HCEC 1CT (cell line): Measurements from ENCODE around the gene COL9A2.
"Not testable (repeated sequence)": the region's sequence is repeated elsewhere in the genome, so short reads cannot be mapped to it uniquely, and the experiment has no call there.

Experiments
- DNase-seq: peaks from one replicate; pipeline ENCODE4 v3.0.0-alpha.2; 2017

COL9A2 gene

GRCh38 chr1:40316595-40317393 is at the start of gene COL9A2:
Gene COL9A2 (minus strand): TSS chr1:40317286. CDS start chr1:40317197, 89 bp downstream.
- no peak for DNase-seq

GRCh38 chr1:40363721-40364120 is 46.6 kb upstream of the COL9A2 start:
- DNase-seq = no peak

- peak; percentile 29 for DNase-seq
Measured at GRCh38 chr1:40362699-40363098, 45.6 kb upstream of the COL9A2 start.

GRCh38 chr1:40362199-40362598 is 45.1 kb upstream of the COL9A2 start:
- DNase-seq = no peak

- DNase-seq = no peak
Measured at GRCh38 chr1:40361637-40362036, 44.6 kb upstream of the COL9A2 start.

- no peak for DNase-seq
Measured at GRCh38 chr1:40361201-40361600, 44.1 kb upstream of the COL9A2 start.

- no peak for DNase-seq
Measured at GRCh38 chr1:40360631-40361030, 43.5 kb upstream of the COL9A2 start.

- DNase-seq = no peak
Measured at GRCh38 chr1:40357625-40358024, 40.5 kb upstream of the COL9A2 start.

GRCh38 chr1:40353082-40353481 is 36.0 kb upstream of the COL9A2 start:
- no peak for DNase-seq

GRCh38 chr1:40352126-40352525 is 35.0 kb upstream of the COL9A2 start:
- no peak for DNase-seq

GRCh38 chr1:40351124-40351523 is 34.0 kb upstream of the COL9A2 start:
- no peak for DNase-seq

- DNase-seq = no peak
Measured at GRCh38 chr1:40350391-40350790, 33.3 kb upstream of the COL9A2 start.

- peak; percentile 40 for DNase-seq
Measured at GRCh38 chr1:40344597-40344996, 27.5 kb upstream of the COL9A2 start.

- not testable (repeated sequence) for DNase-seq
Measured at GRCh38 chr1:40342381-40342717, 25.3 kb upstream of the COL9A2 start.

GRCh38 chr1:40341491-40342380 is 24.6 kb upstream of the COL9A2 start:
- DNase-seq = peak; percentile 3

- no peak for DNase-seq
Measured at GRCh38 chr1:40339420-40340323, 22.6 kb upstream of the COL9A2 start.

GRCh38 chr1:40338745-40339419 is 21.8 kb upstream of the COL9A2 start:
- peak; percentile 57 for DNase-seq

GRCh38 chr1:40337443-40337842 is 20.4 kb upstream of the COL9A2 start:
- no peak for DNase-seq

- DNase-seq = no peak
Measured at GRCh38 chr1:40332695-40333094, 15.6 kb upstream of the COL9A2 start.

- DNase-seq = not testable (repeated sequence)
Measured at GRCh38 chr1:40331403-40331802, 14.3 kb upstream of the COL9A2 start.

GRCh38 chr1:40318970-40319621 is 2.0 kb upstream of the COL9A2 start:
- DNase-seq = no peak

- no peak for DNase-seq
Measured at GRCh38 chr1:40318476-40318875, 1.4 kb upstream of the COL9A2 start.
